ENCODE data around the gene FAM107B. TPM values are rescaled to one million over a fixed set of nuclear protein-coding genes. Genes with fewer than 3 reads are reported as not detected.

FAM107B gene
- total and polyA plus RNA-seq, 8 donors = 22.6 to 105 (median 54.5) TPM

DNA sequence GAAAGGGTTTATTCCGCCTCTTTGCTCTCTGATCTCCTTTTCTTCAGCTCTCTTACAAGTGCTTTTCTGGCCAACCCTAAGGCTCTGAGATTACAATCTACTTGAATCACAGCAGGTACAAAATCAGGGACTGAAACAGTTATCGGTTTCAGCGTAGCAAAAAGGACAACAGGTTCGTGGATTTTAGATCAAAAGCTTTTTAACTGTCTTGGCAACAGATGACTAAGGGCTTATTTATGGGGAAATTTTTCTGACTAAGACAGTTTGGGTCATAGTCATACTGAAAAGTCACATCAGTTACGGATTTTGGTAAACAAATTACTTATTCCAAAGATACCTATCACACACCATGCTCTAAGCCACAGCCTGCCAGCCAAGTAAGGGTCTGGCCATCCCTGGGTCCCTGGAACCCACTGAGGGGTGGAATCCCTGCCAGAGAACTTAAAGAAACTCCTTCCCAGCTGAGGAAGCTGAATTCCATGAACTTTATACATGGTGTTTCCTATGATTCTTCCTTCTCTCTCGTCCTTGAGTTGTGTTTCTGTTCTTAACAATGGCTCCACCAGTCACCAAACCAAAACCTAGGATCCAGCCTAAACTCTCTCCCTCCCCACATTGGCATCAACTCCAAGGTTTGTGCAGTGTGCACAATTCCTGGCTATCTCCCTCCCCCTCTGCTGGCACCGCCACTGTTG, 169.3 kb downstream of the FAM107B start:
- TF ChIP-seq, protein P1, sequence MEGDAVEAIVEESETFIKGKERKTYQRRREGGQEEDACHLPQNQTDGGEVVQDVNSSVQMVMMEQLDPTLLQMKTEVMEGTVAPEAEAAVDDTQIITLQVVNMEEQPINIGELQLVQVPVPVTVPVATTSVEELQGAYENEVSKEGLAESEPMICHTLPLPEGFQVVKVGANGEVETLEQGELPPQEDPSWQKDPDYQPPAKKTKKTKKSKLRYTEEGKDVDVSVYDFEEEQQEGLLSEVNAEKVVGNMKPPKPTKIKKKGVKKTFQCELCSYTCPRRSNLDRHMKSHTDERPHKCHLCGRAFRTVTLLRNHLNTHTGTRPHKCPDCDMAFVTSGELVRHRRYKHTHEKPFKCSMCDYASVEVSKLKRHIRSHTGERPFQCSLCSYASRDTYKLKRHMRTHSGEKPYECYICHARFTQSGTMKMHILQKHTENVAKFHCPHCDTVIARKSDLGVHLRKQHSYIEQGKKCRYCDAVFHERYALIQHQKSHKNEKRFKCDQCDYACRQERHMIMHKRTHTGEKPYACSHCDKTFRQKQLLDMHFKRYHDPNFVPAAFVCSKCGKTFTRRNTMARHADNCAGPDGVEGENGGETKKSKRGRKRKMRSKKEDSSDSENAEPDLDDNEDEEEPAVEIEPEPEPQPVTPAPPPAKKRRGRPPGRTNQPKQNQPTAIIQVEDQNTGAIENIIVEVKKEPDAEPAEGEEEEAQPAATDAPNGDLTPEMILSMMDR (IDR thresholded peaks at IDR 0.05) = no peak
- ATAC-seq = peak in 2 of 4 donors; percentile 0 to 34
- WGBS, 2 donors = 40 to 44% methylated on average over 7 of the region's 7 CpGs
- intact Hi-C loops (cut with DNase I) = no loop called here
- no peaks in the 10 kb centered on the region for H3K9me3 ChIP-seq
- no peak for FAIRE-seq
- H3K27me3 ChIP-seq = no peaks in the 10 kb centered on the region
- H3K36me3 ChIP-seq = no peaks in the 10 kb centered on the region
- DNase-seq = no peak
- peak overlapping the region in 2 of 4 donors; percentile 38 to 81 for H3K27ac ChIP-seq
- peaks cover 7 to 42% (median 32%) of the 10 kb centered on the region in 3 donors for H3K4me1 ChIP-seq
- H3K4me3 ChIP-seq = peak overlapping the region in 2 of 4 donors; percentile 68 to 71

DNA sequence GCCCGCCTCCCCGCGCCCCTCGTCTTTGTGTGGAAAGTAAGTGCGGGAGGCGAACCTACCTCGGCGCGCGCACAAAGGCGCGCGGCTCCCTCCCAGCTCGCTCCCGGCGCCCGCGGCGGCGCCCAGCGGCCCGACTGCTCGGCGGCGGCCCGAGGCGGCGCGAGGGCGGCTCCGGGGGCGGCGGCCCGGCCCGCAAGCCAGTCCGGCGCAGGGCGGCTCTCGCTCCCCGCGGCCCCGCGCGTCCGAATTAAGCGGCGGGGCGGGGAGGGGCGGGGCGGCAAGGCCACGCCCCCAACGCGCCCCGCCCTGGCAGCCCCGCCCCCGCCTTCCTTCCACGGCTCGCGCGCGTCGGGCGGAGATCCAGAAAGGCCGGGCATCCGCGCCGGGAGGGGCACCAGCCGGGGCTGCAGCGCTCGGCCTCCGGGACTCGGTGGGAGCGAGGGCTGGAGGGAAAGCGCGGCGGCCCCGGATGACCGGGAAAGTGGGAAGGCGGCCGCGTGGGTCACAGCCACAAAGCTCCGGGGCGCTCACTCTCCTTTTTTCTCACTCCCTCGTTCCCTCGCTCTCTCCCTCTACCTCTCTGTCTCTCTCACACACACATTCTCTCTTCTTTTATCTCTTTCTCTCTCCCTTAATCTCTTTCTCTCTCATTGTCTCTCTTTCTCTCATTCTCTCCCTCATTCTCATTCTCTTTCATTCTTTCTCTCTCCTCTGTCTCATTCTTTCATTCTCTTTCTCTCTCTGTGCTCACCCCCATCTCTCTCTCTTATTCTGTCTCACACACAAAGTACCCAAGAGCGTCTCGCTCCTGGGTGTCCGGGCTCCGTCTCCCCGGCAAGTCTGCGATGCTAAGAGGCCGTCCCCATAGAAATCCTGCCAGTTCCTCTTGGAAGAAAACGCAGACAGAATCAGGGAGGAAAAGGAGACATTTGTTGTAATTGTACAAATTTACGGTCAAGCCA, 170.2 kb downstream of the FAM107B start:
- Histone ChIP-seq H3K27me3 (no peaks in the 10 kb centered on the region), H3K4me3 (peak overlapping the region; percentile 49 to 71 (median 66)), H3K27ac (peak overlapping the region in 3 of 4 donors; percentile 49 to 81 (median 64)), H3K4me1 (peaks cover 7 to 42% (median 32%) of the 10 kb centered on the region in 3 donors), H3K36me3 (no peaks in the 10 kb centered on the region), H3K9me3 (no peaks in the 10 kb centered on the region)
- ATAC-seq (peak; percentile 79 to 91 (median 84)), FAIRE-seq (no peak), DNase-seq (peak; percentile 78 to 95 (median 88))
- intact Hi-C loops (cut with DNase I) = no loop called here
- TF ChIP-seq, protein P1 (IDR thresholded peaks at IDR 0.05) = no peak
- WGBS, 2 donors = 1% methylated on average over 45 to 94 of the region's 94 CpGs

DNA sequence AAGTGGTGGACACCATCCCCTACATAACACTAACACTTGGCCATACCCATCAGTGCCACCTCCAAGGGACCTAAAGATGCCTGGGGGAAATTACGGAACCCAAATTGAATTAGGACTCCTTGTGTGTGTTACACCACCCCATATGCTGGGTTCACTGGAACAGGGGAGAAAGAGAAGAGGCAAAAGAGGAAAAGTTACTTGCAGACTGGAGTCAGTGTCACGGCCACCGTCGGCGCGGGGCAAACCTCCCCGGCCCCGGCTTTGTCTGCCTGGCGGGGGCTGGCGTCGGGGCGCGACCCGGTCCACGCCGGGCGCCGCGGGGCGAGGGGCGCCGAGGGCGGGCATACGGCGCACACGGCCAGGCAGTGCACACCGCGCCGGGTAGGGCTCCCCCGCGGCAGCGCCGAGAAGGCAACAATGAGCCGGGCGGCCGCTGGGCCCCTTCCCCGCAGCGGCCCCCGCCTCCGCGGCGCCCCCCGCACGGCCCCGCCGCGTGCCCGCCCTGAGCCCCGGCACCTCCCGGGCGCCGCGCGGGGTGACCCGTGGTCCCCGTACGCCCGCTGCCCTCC, 171.1 kb downstream of the FAM107B start:
- DNase-seq = peak in 3 of 6 donors; percentile 44 to 72 (median 47)
- intact Hi-C loops (cut with DNase I) = no loop called here
- Histone ChIP-seq H3K9me3 (no peaks in the 10 kb centered on the region), H3K36me3 (no peaks in the 10 kb centered on the region), H3K27me3 (no peaks in the 10 kb centered on the region), H3K27ac (peak overlapping the region in 3 of 4 donors; percentile 38 to 73 (median 64)), H3K4me3 (peak overlapping the region; percentile 35 to 71 (median 66)), H3K4me1 (peaks cover 7 to 37% (median 37%) of the 10 kb centered on the region in 3 donors)
- FAIRE-seq = no peak
- peak in 2 of 4 donors; percentile 5 to 27 for ATAC-seq
- TF ChIP-seq, protein P1 (IDR thresholded peaks at IDR 0.05) = no peak
- 0% methylated on average over 25 to 58 of the region's 58 CpGs for WGBS, 2 donors

DNA sequence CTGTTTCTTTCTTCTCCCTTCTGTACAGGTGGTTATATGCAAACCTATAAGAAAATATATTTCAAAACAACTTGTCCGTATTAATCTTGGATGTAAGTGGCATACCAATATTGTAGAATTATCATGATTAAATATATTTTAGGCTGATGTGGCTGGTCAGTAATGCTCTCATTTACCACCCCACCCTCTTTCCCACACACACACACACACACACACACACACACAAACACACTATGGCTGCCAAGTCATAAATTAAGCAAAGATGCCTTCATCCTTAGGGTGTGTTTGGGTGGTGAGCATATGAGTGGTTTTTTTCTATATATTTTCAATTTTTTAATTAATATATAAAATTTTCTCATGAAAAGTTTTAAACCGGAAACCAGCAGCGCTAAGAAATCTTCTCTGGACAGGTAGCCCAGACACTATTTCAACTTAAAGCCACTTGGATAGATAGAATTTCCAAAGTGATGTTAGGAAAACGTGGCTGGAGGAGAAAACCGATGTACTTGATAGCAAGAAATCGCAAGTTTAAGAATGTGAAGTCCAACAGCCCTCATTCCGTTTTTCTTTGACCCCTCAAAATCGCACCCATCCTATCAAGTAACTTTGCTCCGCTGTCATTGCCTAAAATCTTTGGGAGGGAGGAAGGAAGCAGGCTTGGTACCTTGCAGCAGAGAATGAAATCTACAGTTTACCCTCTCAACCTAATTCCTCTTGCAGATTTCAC, 171.7 kb downstream of the FAM107B start:
- peak overlapping the region in 3 of 4 donors; percentile 38 to 73 (median 64) for H3K27ac ChIP-seq
- peaks cover 3 to 37% (median 30%) of the 10 kb centered on the region in 3 donors for H3K4me1 ChIP-seq
- H3K27me3 ChIP-seq = no peaks in the 10 kb centered on the region
- TF ChIP-seq, protein P1 (IDR thresholded peaks at IDR 0.05) = no peak
- FAIRE-seq = no peak
- no peaks in the 10 kb centered on the region for H3K9me3 ChIP-seq
- ATAC-seq = peak in 2 of 4 donors; percentile 16 to 35
- 9 to 10% methylated on average over 9 of the region's 9 CpGs for WGBS, 2 donors
- DNase-seq = no peak
- no peaks in the 10 kb centered on the region for H3K36me3 ChIP-seq
- intact Hi-C loops (cut with DNase I) = no loop called here
- H3K4me3 ChIP-seq = peak overlapping the region; percentile 35 to 71 (median 66)

Measured in pancreas (tissue), 10 donors.